ENCODE measurements around the gene RET.

The RET gene

DNA sequence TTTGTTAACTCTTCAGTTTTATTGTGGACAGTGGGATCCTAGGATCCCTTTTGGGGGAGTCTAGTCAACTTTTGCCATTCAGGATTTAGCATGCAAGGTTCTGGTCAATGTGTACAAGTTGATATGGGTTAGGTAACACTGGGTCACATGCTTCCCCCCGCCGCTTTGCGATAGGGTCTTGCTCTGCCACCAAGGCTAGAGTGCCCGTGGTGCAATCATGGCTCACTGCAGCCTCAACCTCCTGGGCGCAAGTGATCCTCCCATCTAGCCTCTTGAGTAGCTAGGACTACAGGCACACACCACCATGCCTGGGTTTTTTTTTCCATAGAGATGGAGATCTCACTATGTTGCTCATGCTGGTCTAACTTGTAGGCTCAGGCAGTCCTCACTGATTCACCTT is 58.2 kb downstream of the RET start:
- no peak for DNase-seq (ENCODE audit: low read depth)
- H3K4me3 ChIP-seq (ENCODE audit: control insufficient read depth, low read depth, low read length) = no peak overlapping the region
- TF ChIP-seq, protein P1, sequence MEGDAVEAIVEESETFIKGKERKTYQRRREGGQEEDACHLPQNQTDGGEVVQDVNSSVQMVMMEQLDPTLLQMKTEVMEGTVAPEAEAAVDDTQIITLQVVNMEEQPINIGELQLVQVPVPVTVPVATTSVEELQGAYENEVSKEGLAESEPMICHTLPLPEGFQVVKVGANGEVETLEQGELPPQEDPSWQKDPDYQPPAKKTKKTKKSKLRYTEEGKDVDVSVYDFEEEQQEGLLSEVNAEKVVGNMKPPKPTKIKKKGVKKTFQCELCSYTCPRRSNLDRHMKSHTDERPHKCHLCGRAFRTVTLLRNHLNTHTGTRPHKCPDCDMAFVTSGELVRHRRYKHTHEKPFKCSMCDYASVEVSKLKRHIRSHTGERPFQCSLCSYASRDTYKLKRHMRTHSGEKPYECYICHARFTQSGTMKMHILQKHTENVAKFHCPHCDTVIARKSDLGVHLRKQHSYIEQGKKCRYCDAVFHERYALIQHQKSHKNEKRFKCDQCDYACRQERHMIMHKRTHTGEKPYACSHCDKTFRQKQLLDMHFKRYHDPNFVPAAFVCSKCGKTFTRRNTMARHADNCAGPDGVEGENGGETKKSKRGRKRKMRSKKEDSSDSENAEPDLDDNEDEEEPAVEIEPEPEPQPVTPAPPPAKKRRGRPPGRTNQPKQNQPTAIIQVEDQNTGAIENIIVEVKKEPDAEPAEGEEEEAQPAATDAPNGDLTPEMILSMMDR (IDR thresholded peaks at IDR 0.05; ENCODE audit: control insufficient read depth, insufficient read depth, low read depth, low read length, missing control alignments) = no peak

DNA sequence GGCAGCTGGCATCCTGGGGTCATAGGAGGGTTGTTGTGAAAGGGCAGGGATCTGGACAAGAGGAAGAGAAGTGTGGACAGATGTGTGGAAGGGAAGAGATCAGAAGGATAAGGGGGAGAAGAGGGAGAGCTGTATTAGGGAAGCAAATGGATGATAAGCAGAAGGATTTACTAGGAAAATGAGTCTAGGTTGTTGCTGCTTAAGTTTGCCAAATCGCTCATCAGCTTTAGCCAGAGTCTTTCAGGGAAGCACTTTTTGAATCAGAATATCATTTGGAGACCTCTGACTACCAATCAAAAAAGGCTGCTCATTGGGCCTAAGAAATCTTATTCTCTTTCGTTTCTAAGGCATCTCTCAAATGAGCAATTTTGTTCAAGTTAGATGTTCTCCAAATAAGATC is 58.8 kb downstream of the RET start:
- H3K4me3 ChIP-seq (ENCODE audit: control insufficient read depth, low read depth, low read length) = no peak overlapping the region
- no peak for DNase-seq (ENCODE audit: low read depth)
- TF ChIP-seq, protein P1 (IDR thresholded peaks at IDR 0.05; ENCODE audit: control insufficient read depth, insufficient read depth, low read depth, low read length, missing control alignments) = no peak

DNA sequence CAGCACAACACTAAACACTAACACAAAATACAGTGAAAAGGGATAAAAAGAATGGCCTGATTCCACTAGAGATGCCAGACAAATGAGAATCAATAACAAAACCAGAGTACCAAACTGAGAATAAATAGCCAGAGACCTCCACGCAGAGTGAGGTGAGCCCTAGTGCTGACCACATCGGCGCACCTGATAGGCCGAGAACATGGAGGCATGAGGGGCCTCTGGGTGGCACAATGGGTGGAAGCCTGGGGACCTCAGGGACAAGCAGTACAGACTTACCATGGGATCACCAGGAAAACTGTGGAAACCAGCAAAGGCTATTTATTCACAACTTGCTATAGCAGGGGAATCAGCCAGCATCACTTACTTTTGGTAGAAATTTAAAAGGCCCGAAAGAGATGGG is 59.6 kb downstream of the RET start:
- no peak for DNase-seq (ENCODE audit: low read depth)
- TF ChIP-seq, protein P1 (IDR thresholded peaks at IDR 0.05; ENCODE audit: control insufficient read depth, insufficient read depth, low read depth, low read length, missing control alignments) = no peak
- no peak overlapping the region for H3K4me3 ChIP-seq (ENCODE audit: control insufficient read depth, low read depth, low read length)

DNA sequence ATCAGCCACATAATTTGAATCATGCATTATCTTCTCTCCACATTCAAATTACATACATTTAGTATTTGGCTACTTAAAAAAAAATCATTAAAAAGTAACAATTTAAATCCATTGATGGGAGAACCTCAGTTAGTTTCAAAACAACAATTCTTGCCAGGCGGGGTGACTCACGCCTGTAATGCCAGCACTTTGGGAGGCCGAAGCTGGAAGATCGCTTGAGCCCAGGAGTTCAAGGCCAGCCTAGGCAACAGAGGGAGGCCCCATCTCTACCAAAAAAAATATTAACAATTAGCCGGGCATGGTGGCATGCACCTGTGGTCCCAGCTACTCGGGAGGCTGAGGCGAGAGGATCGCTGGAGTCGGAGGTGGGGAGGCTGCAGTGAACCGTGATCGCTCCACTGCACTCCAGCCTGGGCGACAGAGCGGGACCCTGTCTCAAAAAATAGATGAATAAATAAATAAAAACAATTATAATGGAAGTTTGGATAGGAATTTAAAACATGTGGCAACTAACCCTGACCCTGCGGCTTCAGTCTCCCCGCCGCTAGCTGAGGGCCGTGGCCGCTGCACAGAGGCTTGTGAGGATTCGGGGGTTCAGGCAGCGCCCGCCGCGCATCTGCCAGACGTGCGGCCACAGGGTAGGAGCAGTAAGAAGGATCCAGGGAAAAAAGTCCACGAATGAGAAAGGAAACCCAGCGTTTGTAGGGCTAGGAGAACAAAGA is 60.3 kb downstream of the RET start:
- no peak for DNase-seq (ENCODE audit: low read depth)
- peak overlapping the region; percentile 78 for H3K4me3 ChIP-seq (ENCODE audit: control insufficient read depth, low read depth, low read length)
- TF ChIP-seq, protein P1 (IDR thresholded peaks at IDR 0.05; ENCODE audit: control insufficient read depth, insufficient read depth, low read depth, low read length, missing control alignments) = no peak

DNA sequence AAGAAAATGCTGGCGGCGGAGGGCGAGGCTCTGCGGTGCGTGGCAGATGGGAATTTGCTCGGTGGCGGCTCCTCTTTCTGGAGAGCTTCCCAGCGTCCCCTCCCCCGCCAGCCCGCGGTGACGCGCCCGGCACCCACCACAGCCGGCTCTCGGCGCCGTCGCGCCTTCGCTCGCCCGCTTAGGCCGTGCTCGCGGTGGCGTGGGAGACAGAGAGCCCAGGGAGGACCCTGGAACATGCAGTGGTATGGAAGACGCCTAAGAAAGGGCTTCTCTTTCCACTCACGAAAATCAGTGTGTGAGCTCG is 60.8 kb downstream of the RET start:
- no peak for DNase-seq (ENCODE audit: low read depth)
- TF ChIP-seq, protein P1 (IDR thresholded peaks at IDR 0.05; ENCODE audit: control insufficient read depth, insufficient read depth, low read depth, low read length, missing control alignments) = no peak
- H3K4me3 ChIP-seq (ENCODE audit: control insufficient read depth, low read depth, low read length) = peak overlapping the region; percentile 78

DNA sequence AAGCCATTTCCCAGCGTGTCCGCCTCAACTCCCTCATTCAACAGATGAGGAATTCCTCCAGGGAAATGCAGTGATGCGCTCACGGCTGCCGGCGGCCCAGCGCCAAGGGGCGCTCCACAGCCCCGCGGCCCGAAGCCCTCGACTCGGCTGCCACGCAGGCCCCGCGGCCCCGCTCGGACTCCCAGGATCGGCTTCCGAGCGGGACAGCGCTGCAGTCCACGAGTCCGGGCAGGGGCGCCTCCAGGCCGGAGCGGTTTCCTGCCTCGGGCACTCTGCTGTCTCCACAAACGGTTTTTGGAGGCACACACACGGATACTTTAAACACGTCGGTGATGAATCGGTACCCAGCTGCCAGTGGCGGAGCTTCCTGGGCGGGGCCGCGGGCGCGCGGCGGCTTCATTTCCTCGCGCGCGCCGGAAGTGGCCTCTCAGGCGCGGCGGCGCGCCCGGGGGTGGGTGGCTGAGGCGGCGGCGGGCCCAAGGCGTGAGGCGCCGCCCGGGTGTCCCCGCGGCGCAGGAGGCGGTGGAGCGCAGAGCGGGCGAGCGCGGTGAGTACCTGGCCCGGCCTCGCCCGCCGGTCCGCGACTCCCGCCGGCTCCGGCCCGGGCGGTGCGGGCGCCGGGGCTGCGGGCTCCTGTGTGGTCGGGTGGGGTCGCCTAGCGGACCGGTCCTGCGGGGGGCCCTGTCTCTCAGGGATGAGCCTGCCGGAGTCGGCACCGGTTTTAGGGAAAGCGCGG is 61.3 kb downstream of the RET start, which contains the start of gene CSGALNACT2:
TSS of gene CSGALNACT2 (plus strand) at position 425 of the 736 bp plus-strand sequence. CDS start 16,705 bp downstream, outside the sequence.
- TF ChIP-seq, protein P1 (IDR thresholded peaks at IDR 0.05; ENCODE audit: control insufficient read depth, insufficient read depth, low read depth, low read length, missing control alignments) = no peak
- DNase-seq (ENCODE audit: low read depth) = peak; percentile 52
- peak within 1 kb of the TSS; percentile 78 for H3K4me3 ChIP-seq (ENCODE audit: control insufficient read depth, low read depth, low read length)

Measured in AG09309 (cell line).